IPS-15b (cell line): ENCODE measurements around the gene C12orf60.

ENCODE experiments used
- H3K27me3 ChIP-seq: one replicate; pipeline ENCODE4 v1.6.1; 2013; ENCODE audit warnings: low read length; ENCODE audit not compliant: control insufficient read depth, insufficient read depth
- H3K36me3 ChIP-seq: one replicate; pipeline ENCODE4 v1.6.1; 2013; ENCODE audit warnings: low read length; ENCODE audit not compliant: control insufficient read depth, insufficient read depth
- H3K4me1 ChIP-seq: one replicate; pipeline ENCODE4 v1.6.1; 2013; ENCODE audit warnings: mild to moderate bottlenecking, low read length; ENCODE audit not compliant: control insufficient read depth, insufficient read depth
- H3K4me3 ChIP-seq: one replicate; pipeline ENCODE4 v1.5.1; 2013; ENCODE audit warnings: low read depth, low read length
- H3K9ac ChIP-seq: one replicate; pipeline ENCODE4 v1.6.1; 2013; ENCODE audit warnings: low read depth, mild to moderate bottlenecking, low read length
- H3K9me3 ChIP-seq: one replicate; pipeline ENCODE4 v1.6.1; 2013; ENCODE audit warnings: mild to moderate bottlenecking, low read length; ENCODE audit not compliant: control insufficient read depth, insufficient read depth

C12orf60 gene

DNA sequence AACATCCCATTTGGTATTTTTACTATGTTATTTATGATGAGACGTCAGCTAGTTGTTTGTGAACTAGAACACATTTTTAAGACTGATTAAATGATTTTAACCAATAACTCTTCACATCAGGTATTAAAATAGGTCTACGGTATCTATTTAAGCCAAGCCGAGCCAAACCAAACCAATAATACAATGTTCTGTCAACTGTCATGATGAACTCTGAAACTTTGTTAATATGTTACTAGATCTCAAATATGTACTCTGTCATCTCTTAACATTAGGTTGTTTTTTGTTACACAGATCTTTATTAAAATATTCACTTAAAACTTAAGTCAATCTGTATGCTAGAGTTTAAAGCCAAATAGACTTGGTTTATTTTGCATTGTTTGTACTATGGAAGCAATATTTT, 38.8 kb downstream of the C12orf60 start:
- Histone ChIP-seq H3K4me1 (no peaks in the 10 kb centered on the region), H3K9ac (no peak overlapping the region), H3K9me3 (no peaks in the 10 kb centered on the region), H3K4me3 (no peak overlapping the region), H3K27me3 (no peaks in the 10 kb centered on the region), H3K36me3 (no peaks in the 10 kb centered on the region)

DNA sequence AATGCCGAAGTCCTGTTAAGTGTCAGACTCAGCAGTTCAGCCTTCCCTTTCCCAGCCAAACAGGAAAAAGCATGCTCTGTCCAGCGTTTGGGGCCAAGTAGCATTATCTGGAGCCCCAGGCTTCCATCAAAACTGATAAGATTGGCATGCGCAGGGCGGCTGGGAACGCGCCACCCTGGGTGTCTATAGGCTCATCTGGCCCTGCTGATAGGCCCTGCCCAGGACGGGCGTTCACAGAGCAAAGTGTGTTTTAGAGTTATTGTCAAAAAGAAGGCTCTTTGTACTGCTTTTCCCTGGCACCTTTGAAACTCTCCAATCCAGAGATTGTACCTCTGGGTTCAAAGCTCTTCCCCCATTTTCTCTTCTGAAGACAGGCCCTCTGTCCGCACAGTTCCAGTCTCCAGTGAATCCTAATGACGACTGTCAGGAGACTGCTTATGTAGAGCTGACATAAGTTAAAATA, 40.0 kb downstream of the C12orf60 start, which contains the start of gene ART4:
Gene ART4, minus strand, starts transcription at position 102 of the 463 bp plus-strand sequence. CDS start 413 bp downstream, outside the sequence.
- no peaks in the 10 kb centered on the region for H3K36me3 ChIP-seq
- no peak within 1 kb of the TSS for H3K9ac ChIP-seq
- H3K4me3 ChIP-seq, result no peak within 1 kb of the TSS
- no peaks in the 10 kb centered on the region for H3K27me3 ChIP-seq
- no peaks in the 10 kb centered on the region for H3K9me3 ChIP-seq
- H3K4me1 ChIP-seq, result no peaks in the 10 kb centered on the region

DNA sequence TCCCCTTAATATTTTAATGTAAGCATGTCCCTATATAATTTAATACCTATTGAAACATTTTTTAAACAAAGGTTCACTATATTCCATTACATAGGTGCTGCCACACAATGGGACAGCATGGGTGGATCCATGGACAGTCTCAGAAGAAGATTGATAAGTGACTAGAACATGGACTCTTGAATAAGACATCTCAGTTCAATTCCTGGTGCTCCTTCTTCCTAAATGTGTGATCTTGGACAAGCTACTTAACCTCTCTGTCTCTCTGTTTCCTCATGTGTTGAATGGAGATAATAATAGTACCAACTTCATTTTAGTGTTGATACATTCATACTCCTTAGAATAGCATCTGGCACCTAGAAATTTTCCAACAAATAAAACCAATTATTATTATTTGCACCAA, 40.9 kb downstream of the C12orf60 start:
- H3K27me3 ChIP-seq, result no peaks in the 10 kb centered on the region
- no peaks in the 10 kb centered on the region for H3K4me1 ChIP-seq
- H3K9me3 ChIP-seq, result no peaks in the 10 kb centered on the region
- H3K36me3 ChIP-seq, result no peaks in the 10 kb centered on the region
- H3K4me3 ChIP-seq, result no peak overlapping the region
- no peak overlapping the region for H3K9ac ChIP-seq

DNA sequence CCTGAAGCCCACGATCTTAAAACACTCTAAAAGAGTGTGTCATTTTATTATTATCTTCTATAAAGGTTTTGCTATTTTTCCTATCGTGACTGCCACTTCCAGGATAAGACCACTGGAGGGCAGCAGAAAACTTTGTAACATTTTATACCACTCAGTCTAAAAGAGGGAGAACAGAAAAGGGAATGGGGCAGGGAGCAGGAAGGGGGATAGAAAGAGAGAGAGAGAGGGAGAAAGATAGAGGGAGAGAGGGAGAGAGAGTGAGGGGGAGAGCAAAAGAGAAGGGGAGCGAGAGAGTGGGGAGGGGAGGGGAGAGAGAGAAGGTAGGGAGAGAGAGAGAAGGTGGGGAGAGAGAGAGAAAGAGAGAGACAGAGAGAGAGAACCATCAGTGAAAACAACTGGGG, 41.9 kb downstream of the C12orf60 start:
- H3K9ac ChIP-seq, result no peak overlapping the region
- H3K4me1 ChIP-seq, result no peaks in the 10 kb centered on the region
- H3K36me3 ChIP-seq, result no peaks in the 10 kb centered on the region
- H3K9me3 ChIP-seq, result no peaks in the 10 kb centered on the region
- H3K27me3 ChIP-seq, result no peaks in the 10 kb centered on the region
- no peak overlapping the region for H3K4me3 ChIP-seq

DNA sequence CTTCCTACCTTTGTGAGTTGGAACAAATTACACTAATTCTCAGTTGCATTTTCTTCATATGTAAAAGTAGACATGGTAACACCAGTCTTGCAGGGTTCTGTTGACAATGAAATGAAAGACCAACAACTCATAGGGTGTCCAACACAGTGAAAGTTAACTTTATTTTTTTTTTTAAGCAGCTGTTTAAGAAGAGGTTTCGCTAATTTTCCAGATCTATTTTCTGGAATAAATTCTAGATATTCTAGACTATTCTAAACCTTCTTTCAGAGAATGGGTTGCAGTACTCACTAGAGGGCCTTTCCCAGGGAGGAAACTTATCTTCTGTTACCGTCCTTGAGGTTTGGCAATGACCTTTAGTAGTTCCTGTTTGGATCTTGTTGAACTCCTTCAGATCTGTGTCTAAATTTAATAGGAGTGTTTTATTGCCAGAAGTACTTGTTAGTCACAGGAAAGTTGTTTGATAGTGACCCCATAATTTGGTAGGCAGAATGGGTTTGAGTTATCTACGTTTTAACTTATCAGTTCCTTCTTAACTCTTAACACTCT, 42.6 kb downstream of the C12orf60 start:
- Histone ChIP-seq H3K36me3 (no peaks in the 10 kb centered on the region), H3K9ac (no peak overlapping the region), H3K9me3 (no peaks in the 10 kb centered on the region), H3K27me3 (no peaks in the 10 kb centered on the region), H3K4me1 (no peaks in the 10 kb centered on the region), H3K4me3 (no peak overlapping the region)

DNA sequence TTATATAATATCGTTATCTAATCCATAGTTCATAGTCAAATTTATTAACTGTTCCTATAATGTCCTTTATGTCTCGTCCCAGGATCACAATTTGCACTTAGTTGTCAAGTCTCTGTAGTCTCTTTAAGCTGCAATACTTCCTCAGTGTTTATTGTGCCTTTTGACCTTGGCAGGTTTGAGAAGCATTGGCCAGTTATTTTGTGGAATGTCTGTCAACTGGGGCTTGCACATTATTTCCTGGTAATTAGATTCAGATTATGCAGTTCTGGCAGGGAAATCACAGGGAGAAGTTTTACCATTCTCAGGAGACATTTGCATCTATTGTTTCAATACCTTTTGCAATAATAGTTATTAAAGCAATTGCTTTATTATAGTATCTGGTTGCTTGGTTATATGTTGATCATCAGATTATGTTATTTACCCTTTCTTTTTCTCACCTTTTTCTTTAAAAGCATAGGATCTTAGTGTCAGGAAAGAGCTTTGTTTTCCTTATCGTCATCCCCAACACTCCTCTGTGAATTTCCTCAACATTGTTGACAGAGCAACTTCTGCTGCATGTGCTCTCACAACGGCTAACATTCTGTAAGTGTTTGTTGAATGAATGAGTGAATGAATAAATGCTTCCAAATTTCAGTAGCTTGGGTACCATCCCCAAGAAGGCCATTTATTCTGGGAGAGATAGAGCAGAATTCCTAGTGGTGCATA, 43.6 kb downstream of the C12orf60 start:
- H3K9me3 ChIP-seq, result no peaks in the 10 kb centered on the region

DNA sequence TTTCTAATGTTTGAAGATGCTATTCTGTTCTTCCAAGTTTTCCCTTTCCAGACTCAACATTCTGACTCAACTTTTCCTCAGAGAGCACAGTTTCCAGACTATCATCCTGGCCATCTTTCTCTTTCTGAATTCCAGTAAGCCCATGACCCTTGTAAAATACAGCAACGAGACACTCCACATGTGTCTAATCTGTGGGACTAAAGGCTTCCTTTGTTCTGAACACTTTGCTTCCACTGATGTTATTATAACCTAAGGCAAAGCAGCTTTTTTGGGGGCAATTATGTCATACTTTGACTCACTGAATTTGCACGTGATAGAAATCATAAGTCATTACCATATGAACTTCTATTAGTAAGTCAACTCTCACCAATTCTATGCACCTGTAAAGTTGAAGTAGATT, 46.2 kb downstream of the C12orf60 start:
- no peaks in the 10 kb centered on the region for H3K27me3 ChIP-seq
- H3K9me3 ChIP-seq, result no peaks in the 10 kb centered on the region
- no peak overlapping the region for H3K9ac ChIP-seq
- no peaks in the 10 kb centered on the region for H3K36me3 ChIP-seq
- peaks cover 6% of the 10 kb centered on the region for H3K4me1 ChIP-seq
- no peak overlapping the region for H3K4me3 ChIP-seq

More for the DNA sequence above, 43.6 kb downstream of the C12orf60 start:
- Histone ChIP-seq H3K9ac (no peak overlapping the region), H3K27me3 (no peaks in the 10 kb centered on the region), H3K4me1 (no peaks in the 10 kb centered on the region), H3K4me3 (no peak overlapping the region), H3K36me3 (no peaks in the 10 kb centered on the region)

DNA sequence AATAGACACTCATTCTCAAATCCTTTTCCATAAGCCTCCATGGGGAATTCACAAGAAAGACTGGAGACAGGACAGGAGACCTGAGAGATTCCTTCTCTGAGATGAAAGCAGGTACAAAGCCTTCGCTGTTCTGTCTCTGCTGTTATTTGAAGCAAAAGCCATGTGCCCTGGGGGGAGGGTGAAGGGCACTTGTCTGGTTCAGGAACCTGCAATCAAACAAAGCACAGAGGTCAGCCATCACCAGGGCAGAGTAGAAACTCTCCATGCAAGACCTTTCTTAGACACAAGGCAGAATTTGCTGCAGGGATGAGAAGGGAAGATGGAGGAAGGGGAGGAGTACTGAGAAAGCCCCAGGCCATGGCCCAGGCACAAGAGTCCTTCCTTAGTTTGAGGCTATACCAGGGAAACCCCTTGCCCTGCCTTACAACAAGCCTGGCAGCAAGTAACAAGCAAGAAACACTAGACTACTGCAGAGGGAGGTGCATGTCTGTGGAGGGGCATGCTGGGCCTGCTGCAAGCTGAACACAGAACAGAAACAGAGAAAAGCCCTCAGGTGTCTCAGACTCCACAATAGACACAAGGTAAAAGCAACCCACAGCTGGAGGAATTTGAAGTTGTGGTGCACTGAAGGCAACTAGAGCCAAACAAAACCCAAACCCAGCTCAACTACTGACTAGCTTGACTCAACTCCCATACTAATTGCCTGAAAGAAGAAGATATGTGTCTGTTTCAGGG, 47.6 kb downstream of the C12orf60 start:
- Histone ChIP-seq H3K36me3 (no peaks in the 10 kb centered on the region), H3K4me1 (peaks cover 6% of the 10 kb centered on the region), H3K9ac (no peak overlapping the region), H3K9me3 (no peaks in the 10 kb centered on the region), H3K4me3 (no peak overlapping the region), H3K27me3 (no peaks in the 10 kb centered on the region)

DNA sequence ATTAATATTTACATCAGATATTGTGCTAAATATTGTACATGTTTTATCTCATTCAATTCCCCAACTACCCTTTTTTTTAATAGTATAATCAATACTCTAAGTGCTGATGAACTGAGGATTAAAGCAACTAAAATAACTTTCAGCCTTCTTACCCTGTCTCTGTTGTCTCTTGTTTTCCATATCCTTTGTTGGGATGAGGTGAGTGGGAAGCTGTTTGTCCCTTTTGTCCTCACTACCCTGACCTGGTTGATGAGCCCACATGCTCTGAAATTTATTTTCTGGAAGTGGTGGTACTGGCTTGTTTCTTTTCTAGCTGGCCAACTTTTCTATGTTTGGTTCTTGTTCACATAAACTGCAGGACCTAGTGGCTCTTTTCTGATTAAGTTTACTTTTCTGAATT, 49.4 kb downstream of the C12orf60 start:
- Histone ChIP-seq H3K27me3 (no peaks in the 10 kb centered on the region), H3K4me1 (peaks cover 6% of the 10 kb centered on the region), H3K9me3 (no peaks in the 10 kb centered on the region), H3K36me3 (no peaks in the 10 kb centered on the region), H3K4me3 (no peak overlapping the region), H3K9ac (no peak overlapping the region)

DNA sequence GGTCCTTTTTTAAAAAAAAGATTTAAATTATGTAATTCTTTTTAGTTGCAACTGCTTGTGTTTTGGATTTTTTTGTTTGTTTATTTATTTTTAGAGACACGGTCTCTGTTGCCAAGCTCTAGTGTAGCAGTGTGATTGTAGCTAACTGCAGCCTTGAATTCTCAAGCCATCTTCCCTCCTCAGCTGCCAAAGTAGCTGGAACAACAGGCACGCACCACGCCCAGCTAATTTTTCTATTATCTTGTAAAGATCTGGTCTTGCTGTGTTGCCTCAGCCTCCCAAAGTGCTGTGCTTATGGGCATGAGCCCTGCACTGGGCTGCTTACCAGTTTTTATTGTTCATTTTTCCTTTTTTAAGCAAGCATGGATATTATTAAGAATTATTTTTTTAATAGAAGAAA, 50.5 kb downstream of the C12orf60 start:
- H3K27me3 ChIP-seq, result no peaks in the 10 kb centered on the region

DNA sequence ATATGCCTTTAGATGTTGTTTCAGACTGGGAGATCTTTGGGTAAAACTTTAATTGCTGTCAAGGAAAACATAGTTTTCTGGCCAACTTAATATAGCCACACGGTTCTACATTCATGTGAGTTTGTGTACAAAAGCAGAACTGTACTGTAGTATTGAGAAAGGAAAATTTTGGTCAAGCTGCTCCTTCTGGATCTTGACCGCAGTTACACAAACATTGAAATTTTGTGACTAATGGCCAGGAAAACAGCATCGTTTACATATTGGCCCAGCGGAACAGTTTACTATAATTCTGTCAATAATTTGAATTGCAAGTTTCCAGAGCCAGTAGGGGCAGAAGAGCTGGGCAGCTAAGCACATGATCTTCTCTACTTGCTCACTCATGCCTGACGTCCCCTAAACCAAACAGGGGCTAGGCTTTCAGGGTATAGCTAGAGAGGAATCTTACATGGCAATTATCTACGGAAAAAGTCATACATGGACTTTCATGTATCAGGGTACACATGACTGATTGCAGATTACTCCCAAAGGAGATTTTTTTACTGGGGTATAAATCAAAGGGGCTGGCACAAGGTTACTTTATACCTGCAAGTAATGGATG, 51.2 kb downstream of the C12orf60 start:
- no peak overlapping the region for H3K9ac ChIP-seq
- H3K4me1 ChIP-seq, result peaks cover 6% of the 10 kb centered on the region
- no peaks in the 10 kb centered on the region for H3K27me3 ChIP-seq
- H3K9me3 ChIP-seq, result no peaks in the 10 kb centered on the region
- no peaks in the 10 kb centered on the region for H3K36me3 ChIP-seq
- H3K4me3 ChIP-seq, result no peak overlapping the region

More for the DNA sequence above, 50.5 kb downstream of the C12orf60 start:
- H3K9ac ChIP-seq, result no peak overlapping the region
- H3K4me1 ChIP-seq, result peaks cover 6% of the 10 kb centered on the region
- H3K9me3 ChIP-seq, result no peaks in the 10 kb centered on the region
- H3K4me3 ChIP-seq, result no peak overlapping the region
- H3K36me3 ChIP-seq, result no peaks in the 10 kb centered on the region
